GM12891 (cell line): ENCODE results near the gene CCSER2.

Experiments used
- DNase-seq: peaks from one replicate; pipeline ENCODE4 v3.0.0; 2011; ENCODE audit warnings: low spot score; ENCODE audit not compliant: insufficient read length
- FAIRE-seq: peaks from 2 replicates; lab custom pipeline; 2011; peaks lifted over from hg19 to GRCh38; lab: Jason Lieb, UNC
- PAX5 ChIP-seq: IDR thresholded peaks from 2 replicates; pipeline ENCODE4 v1.6.1; 2011; ENCODE audit warnings: low read length, moderate library complexity, mild to moderate bottlenecking; ENCODE audit not compliant: insufficient read depth, severe bottlenecking
- POLR2A ChIP-seq: IDR thresholded peaks from 2 replicates; pipeline ENCODE4 v1.6.1; 2011; ENCODE audit warnings: low read depth, low read length, control low read depth
- POLR2AphosphoS5 ChIP-seq: IDR thresholded peaks from 2 replicates; pipeline ENCODE4 v1.6.1; 2011; ENCODE audit warnings: low read depth, low read length, control low read depth
- POU2F2 ChIP-seq: IDR thresholded peaks from 2 replicates; pipeline ENCODE4 v1.6.1; 2011; ENCODE audit warnings: low read depth, mild to moderate bottlenecking, control low read depth, low read length, moderate library complexity
- SPI1 ChIP-seq: IDR thresholded peaks from 2 replicates; pipeline ENCODE4 v1.6.1; 2011; ENCODE audit warnings: low read depth, low read length, control low read depth
- TAF1 ChIP-seq: IDR thresholded peaks from 2 replicates; pipeline ENCODE4 v1.6.1; 2011; ENCODE audit warnings: low read depth, low read length, control low read depth

CCSER2 gene

GRCh38 chr10:84390364-84390763 is 62.0 kb downstream of the CCSER2 start:
- DNase-seq (no peak), FAIRE-seq (peak; percentile 33)
- TF ChIP-seq POLR2A (no peak), POU2F2 (no peak), POLR2AphosphoS5 (no peak), PAX5 (no peak), SPI1 (no peak), TAF1 (no peak)

GRCh38 chr10:84391326-84391725 is 62.9 kb downstream of the CCSER2 start:
- TF ChIP-seq TAF1 (no peak), PAX5 (no peak), POU2F2 (no peak), SPI1 (no peak), POLR2A (no peak)
- FAIRE-seq (peak; percentile 9), DNase-seq (no peak)

- TF ChIP-seq POLR2AphosphoS5 (no peak), TAF1 (no peak), POLR2A (no peak), SPI1 (no peak), PAX5 (no peak), POU2F2 (no peak)
- no peak for DNase-seq
- no peak for FAIRE-seq
Measured at GRCh38 chr10:84392181-84392580, 63.8 kb downstream of the CCSER2 start.

GRCh38 chr10:84395581-84395980 is 67.2 kb downstream of the CCSER2 start:
- FAIRE-seq: no peak
- TF ChIP-seq POLR2AphosphoS5 (no peak), TAF1 (no peak)
- DNase-seq: no peak

GRCh38 chr10:84397735-84398144 is 69.4 kb downstream of the CCSER2 start:
- no peak for DNase-seq
- peak; percentile 80 for FAIRE-seq
- TF ChIP-seq POLR2A (no peak), SPI1 (no peak), PAX5 (no peak), POU2F2 (no peak), POLR2AphosphoS5 (no peak), TAF1 (no peak)

GRCh38 chr10:84398696-84399095 is 70.3 kb downstream of the CCSER2 start:
- TF ChIP-seq POLR2AphosphoS5 (no peak), TAF1 (no peak), POLR2A (no peak), SPI1 (no peak), PAX5 (no peak), POU2F2 (no peak)
- FAIRE-seq (no peak), DNase-seq (no peak)

GRCh38 chr10:84401854-84402611 is 73.6 kb downstream of the CCSER2 start:
- TF ChIP-seq SPI1 (no peak), PAX5 (no peak), POLR2AphosphoS5 (no peak), POLR2A (no peak), POU2F2 (no peak), TAF1 (no peak)
- peak; percentile 40 for FAIRE-seq
- DNase-seq: no peak

- DNase-seq (no peak), FAIRE-seq (no peak)
- no peak for TF ChIP-seq POU2F2
- no peak for TF ChIP-seq POLR2A
- TF ChIP-seq POLR2AphosphoS5: no peak
- TF ChIP-seq PAX5: no peak
- TF ChIP-seq SPI1: no peak
- no peak for TF ChIP-seq TAF1
Measured at GRCh38 chr10:84404783-84405182, 76.4 kb downstream of the CCSER2 start.

GRCh38 chr10:84405662-84406061 is 77.3 kb downstream of the CCSER2 start:
- DNase-seq (no peak), FAIRE-seq (no peak)
- TF ChIP-seq TAF1: no peak
- TF ChIP-seq POU2F2: no peak
- TF ChIP-seq PAX5: no peak
- no peak for TF ChIP-seq SPI1
- TF ChIP-seq POLR2A: no peak
- no peak for TF ChIP-seq POLR2AphosphoS5

GRCh38 chr10:84406561-84406960 is 78.2 kb downstream of the CCSER2 start:
- FAIRE-seq: no peak
- no peak for DNase-seq
- no peak for TF ChIP-seq TAF1
- no peak for TF ChIP-seq POU2F2
- no peak for TF ChIP-seq POLR2A
- no peak for TF ChIP-seq PAX5
- no peak for TF ChIP-seq SPI1
- TF ChIP-seq POLR2AphosphoS5: no peak
